Activated T-helper 17 cell treated with anti-CD3 and anti-CD28 coated beads, Interleukin-2, amount 50 U/mL, for 72 hours (primary cell): ENCODE results near the gene ZFP91. TPM values are rescaled to one million over a fixed set of nuclear protein-coding genes. Genes with fewer than 3 reads are reported as not detected.

Experiments
- ATAC-seq: fragments of 150-1000 bp; cut with Tn5 transposase; replicated peaks from 2 replicates; pipeline ENCODE4 v1.10.0; 2021; ENCODE audit warnings: mild to moderate bottlenecking, moderate library complexity
- H3K27ac Mint-ChIP-seq: one replicate; pipeline ENCODE4 v1.8.0; 2022; ENCODE audit warnings: mixed read lengths
- H3K27me3 Mint-ChIP-seq: one replicate; pipeline ENCODE4 v1.8.0; 2022; ENCODE audit warnings: mixed read lengths
- H3K36me3 Mint-ChIP-seq: one replicate; pipeline ENCODE4 v1.8.0; 2022; ENCODE audit warnings: low read depth, mild to moderate bottlenecking, mixed read lengths
- H3K4me1 Mint-ChIP-seq: one replicate; pipeline ENCODE4 v1.8.0; 2022; ENCODE audit warnings: mixed read lengths
- H3K4me3 Mint-ChIP-seq: one replicate; pipeline ENCODE4 v1.8.0; 2022; ENCODE audit warnings: mild to moderate bottlenecking, mixed read lengths
- H3K9me3 Mint-ChIP-seq: one replicate; pipeline ENCODE4 v1.8.0; 2022; ENCODE audit warnings: mixed read lengths
- total RNA-seq, 2 donors: library from RNA; stranded (reverse); gene quantifications; one replicate each; pipeline ENCODE4 v1.2.3, GENCODE V29; 2022

Gene ZFP91
- total RNA-seq, 2 donors from 2014 or later, result 45.7 to 47.4 TPM

GRCh38 chr11:58654079-58654907 is 75.4 kb downstream of the ZFP91 start:
- Mint-ChIP-seq H3K9me3 (no peaks in the 10 kb centered on the region), H3K27me3 (no peaks in the 10 kb centered on the region), H3K36me3 (no peaks in the 10 kb centered on the region), H3K27ac (peak overlapping the region; percentile 12), H3K4me3 (peak overlapping the region; percentile 2), H3K4me1 (peaks cover 5% of the 10 kb centered on the region)
- peak; percentile 85 for ATAC-seq

- Mint-ChIP-seq H3K4me3 (peak overlapping the region; percentile 2), H3K9me3 (no peaks in the 10 kb centered on the region), H3K27me3 (no peaks in the 10 kb centered on the region), H3K36me3 (no peaks in the 10 kb centered on the region), H3K4me1 (peaks cover 5% of the 10 kb centered on the region), H3K27ac (peak overlapping the region; percentile 12)
- ATAC-seq, result peak; percentile 90
Measured at GRCh38 chr11:58654908-58655296, 76.0 kb downstream of the ZFP91 start.

- Mint-ChIP-seq H3K36me3 (no peaks in the 10 kb centered on the region), H3K4me1 (peaks cover 5% of the 10 kb centered on the region)
- no peak for ATAC-seq
Measured at GRCh38 chr11:58656348-58656747, 77.5 kb downstream of the ZFP91 start.

GRCh38 chr11:58658623-58659022 is 79.8 kb downstream of the ZFP91 start:
- Mint-ChIP-seq H3K27ac (no peak overlapping the region), H3K27me3 (peaks cover 18% of the 10 kb centered on the region), H3K9me3 (no peaks in the 10 kb centered on the region), H3K4me3 (no peak overlapping the region), H3K36me3 (no peaks in the 10 kb centered on the region), H3K4me1 (peaks cover 5% of the 10 kb centered on the region)
- ATAC-seq, result no peak

More at GRCh38 chr11:58656348-58656747, 77.5 kb downstream of the ZFP91 start:
- Mint-ChIP-seq H3K27ac (no peak overlapping the region), H3K4me3 (no peak overlapping the region), H3K27me3 (no peaks in the 10 kb centered on the region), H3K9me3 (no peaks in the 10 kb centered on the region)

GRCh38 chr11:58659404-58659803 is 80.5 kb downstream of the ZFP91 start:
- Mint-ChIP-seq H3K36me3 (no peaks in the 10 kb centered on the region), H3K9me3 (no peaks in the 10 kb centered on the region), H3K4me1 (peaks cover 3% of the 10 kb centered on the region), H3K27ac (no peak overlapping the region), H3K4me3 (no peak overlapping the region), H3K27me3 (peaks cover 25% of the 10 kb centered on the region)
- ATAC-seq, result peak; percentile 47

GRCh38 chr11:58659910-58660570 is 81.2 kb downstream of the ZFP91 start:
- no peak for ATAC-seq
- Mint-ChIP-seq H3K4me1 (no peaks in the 10 kb centered on the region), H3K27me3 (peaks cover 27% of the 10 kb centered on the region), H3K36me3 (no peaks in the 10 kb centered on the region), H3K27ac (no peak overlapping the region), H3K4me3 (no peak overlapping the region), H3K9me3 (no peaks in the 10 kb centered on the region)

Other genes with a start within 250 kb of the ZFP91 start
- gene OR5B17, start 220.0 kb upstream of the ZFP91 start, total RNA-seq, result not detected
- gene OR5B3, start 172.2 kb upstream of the ZFP91 start, total RNA-seq, result not detected
- under 1 TPM in 1 of 2 donors, not detected in 1; 0.45 TPM for gene OR5B2, start 150.9 kb upstream of the ZFP91 start, total RNA-seq
- under 1 TPM in 1 of 2 donors, not detected in 1; 0.53 TPM for gene OR5B12, start 136.8 kb upstream of the ZFP91 start, total RNA-seq
- gene OR5B21, start 71.0 kb upstream of the ZFP91 start, total RNA-seq, result 1 to 10 TPM; 2.9 to 3.6 TPM
- gene LPXN, start 3.2 kb upstream of the ZFP91 start, total RNA-seq, result 100 to 1,000 TPM; 234 to 320 TPM
- 1 to 10 TPM; 4.1 to 5.5 TPM for gene CNTF, start 43.6 kb downstream of the ZFP91 start, total RNA-seq
- gene GLYAT, start 152.9 kb downstream of the ZFP91 start, total RNA-seq, result under 1 TPM in 1 of 2 donors, not detected in 1; 0.13 TPM